ENCODE data around the gene ARVCF.

- TF ChIP-seq, protein P1, sequence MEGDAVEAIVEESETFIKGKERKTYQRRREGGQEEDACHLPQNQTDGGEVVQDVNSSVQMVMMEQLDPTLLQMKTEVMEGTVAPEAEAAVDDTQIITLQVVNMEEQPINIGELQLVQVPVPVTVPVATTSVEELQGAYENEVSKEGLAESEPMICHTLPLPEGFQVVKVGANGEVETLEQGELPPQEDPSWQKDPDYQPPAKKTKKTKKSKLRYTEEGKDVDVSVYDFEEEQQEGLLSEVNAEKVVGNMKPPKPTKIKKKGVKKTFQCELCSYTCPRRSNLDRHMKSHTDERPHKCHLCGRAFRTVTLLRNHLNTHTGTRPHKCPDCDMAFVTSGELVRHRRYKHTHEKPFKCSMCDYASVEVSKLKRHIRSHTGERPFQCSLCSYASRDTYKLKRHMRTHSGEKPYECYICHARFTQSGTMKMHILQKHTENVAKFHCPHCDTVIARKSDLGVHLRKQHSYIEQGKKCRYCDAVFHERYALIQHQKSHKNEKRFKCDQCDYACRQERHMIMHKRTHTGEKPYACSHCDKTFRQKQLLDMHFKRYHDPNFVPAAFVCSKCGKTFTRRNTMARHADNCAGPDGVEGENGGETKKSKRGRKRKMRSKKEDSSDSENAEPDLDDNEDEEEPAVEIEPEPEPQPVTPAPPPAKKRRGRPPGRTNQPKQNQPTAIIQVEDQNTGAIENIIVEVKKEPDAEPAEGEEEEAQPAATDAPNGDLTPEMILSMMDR (IDR thresholded peaks at IDR 0.05) = no peak
- TF ChIP-seq POLR2A (IDR thresholded peaks at IDR 0.05) = no peak
Measured at GRCh38 chr22:20012741-20013331, 3.8 kb downstream of the ARVCF start.
